ENCODE data around the gene ITSN2. TPM values are rescaled to one million over a fixed set of nuclear protein-coding genes. Genes with fewer than 3 reads are reported as not detected.

Gene ITSN2
- total RNA-seq, 6 experiments from 2014 or later = 22.6 to 34.1 (median 28.9) TPM

GRCh38 chr2:24272907-24273306, 87.4 kb downstream of the ITSN2 start:
- H3K4me1 ChIP-seq = peaks cover 0 to 22% (median 5%) of the 10 kb centered on the region in 4 donors
- no peak for DNase-seq
- TF ChIP-seq POLR2A (IDR thresholded peaks at IDR 0.05) (no peak), CTCF (IDR thresholded peaks at IDR 0.05) (no peak)
- WGBS (ENCODE audit: insufficient coverage, low coverage, low lambda C conversion rate, missing lambda C conversion rate) = 78% methylated on average over 2 of the region's 2 CpGs
- peak in 3 of 4 donors; percentile 8 to 26 (median 19) for ATAC-seq
- H3K27me3 ChIP-seq = no peaks in the 10 kb centered on the region
- H3K9me3 ChIP-seq = no peaks in the 10 kb centered on the region
- H3K27ac ChIP-seq = peak overlapping the region in 2 of 3 donors; percentile 25 to 33
- intact Hi-C loops (cut with DNase I) = no loop called here
- peaks cover 0 to 20% (median 2%) of the 10 kb centered on the region in 4 donors for H3K36me3 ChIP-seq
- H3K4me3 ChIP-seq = no peak overlapping the region

GRCh38 chr2:24272161-24272802, 88.1 kb downstream of the ITSN2 start:
- H3K9me3 ChIP-seq = no peaks in the 10 kb centered on the region
- TF ChIP-seq POLR2A (IDR thresholded peaks at IDR 0.05) = no peak
- TF ChIP-seq CTCF (IDR thresholded peaks at IDR 0.05) = no peak
- DNase-seq (no peak), ATAC-seq (peak in 2 of 4 donors; percentile 24 to 31)
- 100% methylated on average over 2 of the region's 2 CpGs for WGBS (ENCODE audit: insufficient coverage, low coverage, low lambda C conversion rate, missing lambda C conversion rate)
- intact Hi-C loops (cut with DNase I) = no loop called here
- no peak overlapping the region for H3K27ac ChIP-seq
- no peak overlapping the region for H3K4me3 ChIP-seq
- peaks cover 0 to 22% (median 5%) of the 10 kb centered on the region in 4 donors for H3K4me1 ChIP-seq
- no peaks in the 10 kb centered on the region for H3K27me3 ChIP-seq
- H3K36me3 ChIP-seq = peaks cover 0 to 20% (median 2%) of the 10 kb centered on the region in 4 donors

- 96% methylated on average over 3 of the region's 3 CpGs for WGBS (ENCODE audit: insufficient coverage, low coverage, low lambda C conversion rate, missing lambda C conversion rate)
- Histone ChIP-seq H3K9me3 (no peaks in the 10 kb centered on the region), H3K27me3 (no peaks in the 10 kb centered on the region), H3K4me3 (no peak overlapping the region), H3K36me3 (peaks cover 0 to 12% (median 2%) of the 10 kb centered on the region in 4 donors), H3K4me1 (peaks cover 0 to 19% (median 5%) of the 10 kb centered on the region in 4 donors), H3K27ac (peak overlapping the region in 1 of 3 donors; percentile 40)
- ATAC-seq (peak in 2 of 4 donors; percentile 44 to 87), DNase-seq (no peak)
- TF ChIP-seq CTCF (IDR thresholded peaks at IDR 0.05) (no peak), POLR2A (IDR thresholded peaks at IDR 0.05) (peak; percentile 14)
- intact Hi-C loops (cut with DNase I) = no loop called here
These were observed 91.1 kb downstream of the ITSN2 start for GRCh38 chr2:24269265-24269664.

GRCh38 chr2:24265212-24265611, 95.1 kb downstream of the ITSN2 start:
- Histone ChIP-seq H3K4me1 (no peaks in the 10 kb centered on the region), H3K4me3 (no peak overlapping the region), H3K9me3 (no peaks in the 10 kb centered on the region), H3K27ac (no peak overlapping the region), H3K27me3 (no peaks in the 10 kb centered on the region), H3K36me3 (peaks cover 0 to 16% (median under 1%) of the 10 kb centered on the region in 4 donors)
- ATAC-seq = no peak
- no peak for DNase-seq
- TF ChIP-seq CTCF (IDR thresholded peaks at IDR 0.05) (no peak), POLR2A (IDR thresholded peaks at IDR 0.05) (no peak)
- intact Hi-C loops (cut with DNase I) = no loop called here
- 90% methylated on average over 2 of the region's 2 CpGs for WGBS (ENCODE audit: insufficient coverage, low coverage, low lambda C conversion rate, missing lambda C conversion rate)

Measured in right lobe of liver (tissue), 6 donors.